ENCODE data around the gene MAGI2. TPM values are rescaled to one million over a fixed set of nuclear protein-coding genes. Genes with fewer than 3 reads are reported as not detected.

The MAGI2 gene
- total and polyA plus RNA-seq, 8 donors: 6.1 to 9.2 (median 7.1) TPM

DNA sequence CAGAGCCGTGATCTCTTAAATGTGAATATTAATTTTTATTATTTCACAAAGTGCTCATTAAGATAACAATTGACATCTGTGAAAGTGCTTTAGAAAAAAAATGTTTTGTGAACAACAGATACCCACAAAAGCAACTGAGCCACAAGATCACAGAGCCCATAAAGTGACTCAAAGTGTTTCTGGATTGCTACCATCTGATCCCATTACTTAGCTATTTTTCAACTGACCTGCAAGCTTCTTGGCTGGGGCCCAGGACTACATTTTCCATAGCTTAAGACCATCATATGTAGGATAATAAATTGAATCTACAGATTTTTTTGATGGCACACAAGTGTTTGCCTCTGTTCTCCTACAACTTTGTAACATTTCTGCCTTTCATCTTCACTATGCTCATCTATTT, 980.4 kb downstream of the MAGI2 start:
- H3K4me3 ChIP-seq: no peak overlapping the region
- intact Hi-C loops (cut with DNase I): no loop called here
- DNase-seq: no peak
- no peaks in the 10 kb centered on the region for H3K27me3 ChIP-seq
- ATAC-seq: no peak
- H3K9me3 ChIP-seq: no peaks in the 10 kb centered on the region
- no peak overlapping the region for H3K27ac ChIP-seq
- H3K36me3 ChIP-seq: no peaks in the 10 kb centered on the region
- TF ChIP-seq, protein P1, sequence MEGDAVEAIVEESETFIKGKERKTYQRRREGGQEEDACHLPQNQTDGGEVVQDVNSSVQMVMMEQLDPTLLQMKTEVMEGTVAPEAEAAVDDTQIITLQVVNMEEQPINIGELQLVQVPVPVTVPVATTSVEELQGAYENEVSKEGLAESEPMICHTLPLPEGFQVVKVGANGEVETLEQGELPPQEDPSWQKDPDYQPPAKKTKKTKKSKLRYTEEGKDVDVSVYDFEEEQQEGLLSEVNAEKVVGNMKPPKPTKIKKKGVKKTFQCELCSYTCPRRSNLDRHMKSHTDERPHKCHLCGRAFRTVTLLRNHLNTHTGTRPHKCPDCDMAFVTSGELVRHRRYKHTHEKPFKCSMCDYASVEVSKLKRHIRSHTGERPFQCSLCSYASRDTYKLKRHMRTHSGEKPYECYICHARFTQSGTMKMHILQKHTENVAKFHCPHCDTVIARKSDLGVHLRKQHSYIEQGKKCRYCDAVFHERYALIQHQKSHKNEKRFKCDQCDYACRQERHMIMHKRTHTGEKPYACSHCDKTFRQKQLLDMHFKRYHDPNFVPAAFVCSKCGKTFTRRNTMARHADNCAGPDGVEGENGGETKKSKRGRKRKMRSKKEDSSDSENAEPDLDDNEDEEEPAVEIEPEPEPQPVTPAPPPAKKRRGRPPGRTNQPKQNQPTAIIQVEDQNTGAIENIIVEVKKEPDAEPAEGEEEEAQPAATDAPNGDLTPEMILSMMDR (IDR thresholded peaks at IDR 0.05): no peak
- H3K4me1 ChIP-seq: no peaks in the 10 kb centered on the region

DNA sequence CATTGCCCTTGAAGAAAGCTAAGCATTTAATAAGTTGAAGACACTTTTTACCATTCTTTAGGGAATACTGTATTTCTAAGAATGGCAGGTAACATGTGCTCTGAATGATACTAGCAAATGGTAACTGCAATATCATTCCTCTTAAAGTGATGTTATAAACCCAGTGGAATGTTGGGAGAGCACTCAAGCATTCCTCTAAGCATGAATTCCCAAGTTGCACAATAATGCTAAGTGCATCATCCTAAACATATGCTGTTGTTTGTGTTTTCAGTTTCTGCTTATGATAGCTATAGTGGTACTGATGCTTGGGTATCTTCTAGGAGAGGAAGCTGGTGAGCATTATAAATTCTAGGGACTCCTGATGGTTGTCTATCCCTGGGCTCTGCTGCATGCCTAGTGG, 980.9 kb downstream of the MAGI2 start:
- H3K36me3 ChIP-seq: no peaks in the 10 kb centered on the region
- no peak for DNase-seq
- no peaks in the 10 kb centered on the region for H3K27me3 ChIP-seq
- ATAC-seq: peak; percentile 35
- H3K27ac ChIP-seq: no peak overlapping the region
- no peaks in the 10 kb centered on the region for H3K9me3 ChIP-seq
- H3K4me3 ChIP-seq: no peak overlapping the region
- H3K4me1 ChIP-seq: no peaks in the 10 kb centered on the region
- TF ChIP-seq, protein P1 (IDR thresholded peaks at IDR 0.05): no peak
- intact Hi-C loops (cut with DNase I): no loop called here

DNA sequence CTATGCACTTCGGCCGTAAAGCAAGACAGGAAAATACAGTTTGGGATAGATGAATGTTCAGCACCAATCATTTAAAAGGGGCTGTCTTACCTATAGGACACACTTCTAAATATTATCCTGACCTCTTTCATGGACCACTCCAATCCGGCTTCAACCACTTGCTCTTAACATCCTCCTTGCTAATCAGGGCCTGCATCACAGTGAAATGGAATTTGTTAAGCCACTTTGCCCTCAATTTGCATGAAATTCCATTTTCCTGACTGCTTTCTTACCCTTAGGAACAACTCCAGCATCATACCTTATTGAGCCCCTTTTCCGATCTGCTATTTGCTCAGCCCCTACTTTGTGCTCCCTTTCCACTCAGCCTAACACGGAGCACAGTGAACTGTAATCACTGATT, 987.6 kb downstream of the MAGI2 start:
- intact Hi-C loops (cut with DNase I): no loop called here
- Histone ChIP-seq H3K36me3 (no peaks in the 10 kb centered on the region), H3K27me3 (no peaks in the 10 kb centered on the region), H3K9me3 (no peaks in the 10 kb centered on the region), H3K27ac (no peak overlapping the region), H3K4me1 (no peaks in the 10 kb centered on the region), H3K4me3 (no peak overlapping the region)
- TF ChIP-seq, protein P1 (IDR thresholded peaks at IDR 0.05): no peak
- no peak for ATAC-seq
- DNase-seq: no peak

DNA sequence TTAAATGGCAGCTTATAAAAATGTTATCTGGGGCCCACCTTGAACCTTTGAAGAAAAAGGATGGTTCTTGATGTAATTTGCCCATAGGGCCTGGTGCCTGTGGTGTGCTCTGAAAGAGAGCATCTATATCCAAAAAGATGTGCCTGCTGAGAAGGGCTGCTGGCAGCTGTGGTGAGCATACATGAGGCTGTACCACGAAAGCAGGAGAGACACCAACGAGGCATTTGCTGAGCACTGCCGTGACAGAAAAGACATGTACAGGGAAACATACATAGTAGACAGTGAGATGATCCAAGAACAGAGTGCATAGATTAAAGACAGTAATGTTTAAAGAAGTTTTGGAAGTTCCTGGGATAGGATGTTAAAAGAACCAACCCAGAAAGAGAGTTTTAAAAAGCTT, 990.4 kb downstream of the MAGI2 start:
- no peaks in the 10 kb centered on the region for H3K36me3 ChIP-seq
- TF ChIP-seq, protein P1 (IDR thresholded peaks at IDR 0.05): no peak
- intact Hi-C loops (cut with DNase I): no loop called here
- no peak overlapping the region for H3K27ac ChIP-seq
- H3K4me3 ChIP-seq: no peak overlapping the region
- no peaks in the 10 kb centered on the region for H3K4me1 ChIP-seq
- DNase-seq (no peak), ATAC-seq (no peak)
- H3K9me3 ChIP-seq: no peaks in the 10 kb centered on the region
- H3K27me3 ChIP-seq: no peaks in the 10 kb centered on the region

DNA sequence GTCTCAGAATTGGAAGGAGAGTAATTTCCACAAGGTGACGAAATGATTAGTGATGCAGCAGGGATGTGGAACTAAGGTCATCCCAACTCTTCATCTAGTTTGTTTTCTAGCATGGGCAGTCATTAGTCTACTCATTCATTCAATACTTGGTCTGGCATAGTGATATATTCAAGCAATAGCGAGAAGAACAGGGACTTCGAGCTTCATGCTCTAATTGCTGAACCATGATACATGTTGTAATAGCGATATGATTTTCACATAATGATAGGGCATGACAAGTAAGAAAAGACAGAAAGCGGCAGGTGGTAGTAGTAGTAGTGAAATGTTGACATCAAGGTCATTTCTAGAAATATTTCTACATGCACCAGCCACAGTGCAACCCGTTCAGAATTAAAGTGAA, 1002.8 kb downstream of the MAGI2 start:
- TF ChIP-seq, protein P1 (IDR thresholded peaks at IDR 0.05): no peak
- H3K9me3 ChIP-seq: no peaks in the 10 kb centered on the region
- no peaks in the 10 kb centered on the region for H3K36me3 ChIP-seq
- no peak for ATAC-seq
- DNase-seq: no peak
- no peak overlapping the region for H3K27ac ChIP-seq
- no peak overlapping the region for H3K4me3 ChIP-seq
- intact Hi-C loops (cut with DNase I): no loop called here
- H3K27me3 ChIP-seq: no peaks in the 10 kb centered on the region
- H3K4me1 ChIP-seq: no peaks in the 10 kb centered on the region

Measured in left lung (tissue), 10 donors.